PFSK-1 (cell line): ENCODE data around the gene SIGLEC10.

Source experiments
- FOXP2 ChIP-seq: optimal IDR thresholded peaks from 2 replicates; pipeline ENCODE3; 2011; ENCODE audit warnings: borderline replicate concordance, control low read depth, inconsistent platforms; ENCODE audit not compliant: insufficient read depth; ENCODE audit errors: extremely low read length, extremely low read depth
- POLR2AphosphoS5 ChIP-seq: IDR thresholded peaks from 2 replicates; pipeline ENCODE4 v1.6.1; 2012; ENCODE audit warnings: low read depth, mild to moderate bottlenecking, control low read depth, low read length, moderate library complexity
- REST ChIP-seq, 2 experiments: IDR thresholded peaks; 2 replicates each; pipeline versions ENCODE4 v1.6.1 to v1.8.0; 2011 to 2012; ENCODE audit warnings: low read depth in 2 of 2, low read length in 2 of 2, control low read depth in 1 of 2, inconsistent platforms in 1 of 2, mild to moderate bottlenecking in 1 of 2, moderate library complexity in 1 of 2; ENCODE audit not compliant: insufficient read depth in 1 of 2
- SIN3A ChIP-seq: IDR thresholded peaks from 2 replicates; pipeline ENCODE4 v1.6.1; 2012; ENCODE audit warnings: mild to moderate bottlenecking, low read length, moderate library complexity, borderline replicate concordance; ENCODE audit not compliant: insufficient read depth
- TAF1 ChIP-seq: IDR thresholded peaks from 2 replicates; pipeline ENCODE4 v1.6.1; 2012; ENCODE audit warnings: low read length, control low read depth, borderline replicate concordance; ENCODE audit not compliant: insufficient read depth

The SIGLEC10 gene

GRCh38 chr19:51410950-51411748 is 6.3 kb downstream of the SIGLEC10 start:
- no peak for TF ChIP-seq REST (IDR thresholded peaks at IDR 0.05; ENCODE audit: insufficient read depth in 1 of 2, low read depth in 2 of 2, low read length in 2 of 2)
- no peak for TF ChIP-seq POLR2AphosphoS5
- TF ChIP-seq TAF1 = no peak
- TF ChIP-seq FOXP2 = no peak
- no peak for TF ChIP-seq SIN3A

GRCh38 chr19:51407511-51408131 is 9.8 kb downstream of the SIGLEC10 start:
- TF ChIP-seq POLR2AphosphoS5 = no peak
- no peak for TF ChIP-seq FOXP2
- no peak for TF ChIP-seq REST (IDR thresholded peaks at IDR 0.05; ENCODE audit: insufficient read depth in 1 of 2, low read depth in 2 of 2, low read length in 2 of 2)
- TF ChIP-seq TAF1 = no peak
- TF ChIP-seq SIN3A = no peak

GRCh38 chr19:51402117-51402516 is 15.3 kb downstream of the SIGLEC10 start:
- TF ChIP-seq SIN3A = no peak
- no peak for TF ChIP-seq FOXP2
- no peak for TF ChIP-seq REST (IDR thresholded peaks at IDR 0.05; ENCODE audit: insufficient read depth in 1 of 2, low read depth in 2 of 2, low read length in 2 of 2)
- no peak for TF ChIP-seq POLR2AphosphoS5
- no peak for TF ChIP-seq TAF1

GRCh38 chr19:51399231-51399630 is 18.2 kb downstream of the SIGLEC10 start:
- TF ChIP-seq SIN3A = no peak
- TF ChIP-seq REST (IDR thresholded peaks at IDR 0.05; ENCODE audit: insufficient read depth in 1 of 2, low read depth in 2 of 2, low read length in 2 of 2) = no peak
- TF ChIP-seq TAF1 = no peak
- TF ChIP-seq POLR2AphosphoS5 = no peak
- TF ChIP-seq FOXP2 = no peak
